WTC11 (cell line): Measurements from ENCODE around the gene FNBP1L. TPM values are rescaled to one million over a fixed set of nuclear protein-coding genes. Genes with fewer than 3 reads are reported as not detected.

Source experiments
- ATAC-seq: fragments of 200-7000 bp; cut with Tn5 transposase; 2 replicates; pipeline ENCODE4 v1.10.0; 2021; ENCODE audit warnings: mild to moderate bottlenecking, moderate library complexity
- CTCF ChIA-PET: fragments of 300-600 bp; sonication (Branson Sonifier 250); formaldehyde crosslinking; loops from one replicate; lab custom pipeline; 2021; ENCODE audit warnings: antibody characterized with exemption; lab: Charles Lee
- POLR2A ChIA-PET: fragments of 350-600 bp; sonication (Branson Sonifier 250); formaldehyde crosslinking; loops from one replicate; lab custom pipeline; 2021; ENCODE audit warnings: antibody characterized with exemption; lab: Charles Lee
- DNase-seq: peaks from one replicate; pipeline ENCODE4 v3.0.0; 2021; ENCODE audit warnings: low spot score
- H3K27ac Mint-ChIP-seq: 2 replicates; pipeline ENCODE4 v1.8.0; 2021; ENCODE audit warnings: mixed read lengths
- H3K27me3 Mint-ChIP-seq: 2 replicates; pipeline ENCODE4 v1.8.0; 2021; ENCODE audit warnings: low read depth, mild to moderate bottlenecking, moderate library complexity, mixed read lengths
- H3K36me3 Mint-ChIP-seq: 2 replicates; pipeline ENCODE4 v1.8.0; 2021; ENCODE audit warnings: mixed read lengths
- H3K4me1 Mint-ChIP-seq: 2 replicates; pipeline ENCODE4 v1.8.0; 2022; ENCODE audit warnings: mixed read lengths
- H3K4me3 Mint-ChIP-seq: 2 replicates; pipeline ENCODE4 v1.8.0; 2021; ENCODE audit warnings: mild to moderate bottlenecking, moderate library complexity, mixed read lengths
- H3K9me3 Mint-ChIP-seq: 2 replicates; pipeline ENCODE4 v1.8.0; 2021; ENCODE audit warnings: mixed read lengths
- ATF1 ChIP-seq: sonication (generic); formaldehyde crosslinking; IDR thresholded peaks from 2 replicates; pipeline ENCODE4 v1.8.1; 2023; ENCODE audit warnings: mild to moderate bottlenecking, moderate library complexity, missing genetic modification reagents
- EMX1 ChIP-seq: fragments of 250-450 bp; sonication (Bioruptor Pico); IDR thresholded peaks from 2 replicates; pipeline ENCODE4 v1.8.0; 2021; ENCODE audit warnings: mild to moderate bottlenecking
- FOXP1 ChIP-seq: sonication (generic); formaldehyde crosslinking; IDR thresholded peaks from 2 replicates; pipeline ENCODE4 v1.8.0; 2022; ENCODE audit warnings: missing genetic modification reagents, mild to moderate bottlenecking, moderate library complexity, borderline replicate concordance
- GRHL2 ChIP-seq: fragments of 250-450 bp; sonication (Bioruptor Pico); IDR thresholded peaks from 2 replicates; pipeline ENCODE4 v1.8.0; 2022; ENCODE audit warnings: mild to moderate bottlenecking, moderate library complexity; ENCODE audit not compliant: insufficient replicate concordance, severe bottlenecking
- GTF2I ChIP-seq: fragments of 250-450 bp; sonication (Bioruptor Pico); conservative IDR thresholded peaks from 2 replicates; pipeline ENCODE4 v1.4.0; 2021; ENCODE audit warnings: mild to moderate bottlenecking
- IRF2 ChIP-seq: sonication (generic); formaldehyde crosslinking; IDR thresholded peaks from 2 replicates; pipeline ENCODE4 v1.8.0; 2022; ENCODE audit warnings: low read depth, missing genetic modification reagents, borderline replicate concordance
- NFATC4 ChIP-seq: fragments of 250-450 bp; sonication (Bioruptor Pico); IDR thresholded peaks from 2 replicates; pipeline ENCODE4 v1.9.0; 2021; ENCODE audit warnings: mild to moderate bottlenecking
- RORB ChIP-seq: fragments of 250-450 bp; sonication (Bioruptor Pico); IDR thresholded peaks from 2 replicates; pipeline ENCODE4 v1.9.0; 2021; ENCODE audit warnings: mild to moderate bottlenecking
- SMAD3 ChIP-seq: sonication (generic); formaldehyde crosslinking; IDR thresholded peaks from 2 replicates; pipeline ENCODE4 v1.8.0; 2022; ENCODE audit warnings: missing genetic modification reagents, mild to moderate bottlenecking, borderline replicate concordance
- ZMAT4 ChIP-seq: fragments of 250-450 bp; sonication (Bioruptor Pico); IDR thresholded peaks from 2 replicates; pipeline ENCODE4 v1.9.0; 2021; ENCODE audit warnings: mild to moderate bottlenecking
- ZNF232 ChIP-seq: sonication (generic); formaldehyde crosslinking; IDR thresholded peaks from 2 replicates; pipeline ENCODE4 v1.8.0; 2022; ENCODE audit warnings: mild to moderate bottlenecking, missing genetic modification reagents
- ZNF317 ChIP-seq: sonication (generic); formaldehyde crosslinking; IDR thresholded peaks from 2 replicates; pipeline ENCODE4 v1.8.1; 2023; ENCODE audit warnings: low read depth, mild to moderate bottlenecking, moderate library complexity, missing genetic modification reagents, borderline replicate concordance
- ZNF396 ChIP-seq: fragments of 250-450 bp; sonication (Bioruptor Pico); IDR thresholded peaks from 2 replicates; pipeline ENCODE4 v1.8.0; 2021; ENCODE audit warnings: mild to moderate bottlenecking, moderate library complexity, borderline replicate concordance
- ZNF416 ChIP-seq: fragments of 250-450 bp; sonication (Bioruptor Pico); IDR thresholded peaks from 2 replicates; pipeline ENCODE4 v1.9.0; 2021; ENCODE audit warnings: mild to moderate bottlenecking, inconsistent platforms
- ZNF671 ChIP-seq: fragments of 250-450 bp; sonication (Bioruptor Pico); IDR thresholded peaks from 2 replicates; pipeline ENCODE4 v1.8.0; 2021; ENCODE audit warnings: mild to moderate bottlenecking
- total RNA-seq: library from RNA; stranded (reverse); gene quantifications from 3 replicates; pipeline ENCODE4 v1.2.3, GENCODE V29; 2021
- TF ChIP-seq, protein P1 (sequence below): sonication (generic); formaldehyde crosslinking; IDR thresholded peaks from 2 replicates; pipeline ENCODE4 v1.8.1; 2023; ENCODE audit warnings: mild to moderate bottlenecking, missing genetic modification reagents
- TF ChIP-seq, protein P2 (sequence below): fragments of 250-450 bp; sonication (Bioruptor Pico); IDR thresholded peaks from 2 replicates; pipeline ENCODE4 v1.9.0; 2021; ENCODE audit warnings: mild to moderate bottlenecking
- TF ChIP-seq, protein P3 (sequence below): sonication (generic); formaldehyde crosslinking; IDR thresholded peaks from 2 replicates; pipeline ENCODE4 v1.8.0; 2022; ENCODE audit warnings: mild to moderate bottlenecking, missing genetic modification reagents
- TF ChIP-seq, protein P4 (sequence below): sonication (generic); formaldehyde crosslinking; conservative IDR thresholded peaks from 2 replicates; pipeline ENCODE4 v1.8.1; 2023; ENCODE audit warnings: mild to moderate bottlenecking, low read depth, missing genetic modification reagents, moderate library complexity
- TF ChIP-seq, protein P5 (sequence below): sonication (generic); formaldehyde crosslinking; IDR thresholded peaks from 2 replicates; pipeline ENCODE4 v1.8.1; 2023; ENCODE audit warnings: mild to moderate bottlenecking, missing genetic modification reagents, moderate library complexity

The FNBP1L gene
- total RNA-seq, 1 experiment from 2014 or later = 79.1 TPM

DNA sequence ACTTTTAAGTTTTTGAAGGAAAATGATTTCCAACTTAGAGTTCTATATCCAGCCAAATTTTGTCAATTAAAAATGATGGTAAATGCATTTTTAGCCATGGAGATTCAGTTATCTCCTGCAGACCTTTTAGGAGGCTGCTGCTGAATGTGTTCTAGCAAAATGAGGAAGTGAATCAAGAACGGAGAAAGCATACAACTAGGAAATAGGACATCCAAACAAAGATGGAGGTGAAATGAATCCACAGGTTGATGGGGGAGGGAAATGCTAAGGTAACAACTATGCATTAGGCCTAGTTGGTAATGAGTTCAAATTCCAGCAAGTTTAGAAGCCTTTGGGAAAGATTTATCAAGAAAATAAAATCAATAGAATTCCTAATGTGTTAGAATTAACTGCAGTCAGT lies 80.5 kb downstream of the FNBP1L start:
- ChIA-PET CTCF (no interaction called here), POLR2A (no interaction called here)
- Mint-ChIP-seq H3K9me3 (no peaks in the 10 kb centered on the region), H3K27me3 (no peaks in the 10 kb centered on the region), H3K4me1 (no peaks in the 10 kb centered on the region), H3K36me3 (peaks cover 21% of the 10 kb centered on the region), H3K4me3 (no peak overlapping the region), H3K27ac (peak overlapping the region; percentile 59)
- TF ChIP-seq GTF2I (CRISPR knock-in tag) = no peak
- TF ChIP-seq, protein P1, sequence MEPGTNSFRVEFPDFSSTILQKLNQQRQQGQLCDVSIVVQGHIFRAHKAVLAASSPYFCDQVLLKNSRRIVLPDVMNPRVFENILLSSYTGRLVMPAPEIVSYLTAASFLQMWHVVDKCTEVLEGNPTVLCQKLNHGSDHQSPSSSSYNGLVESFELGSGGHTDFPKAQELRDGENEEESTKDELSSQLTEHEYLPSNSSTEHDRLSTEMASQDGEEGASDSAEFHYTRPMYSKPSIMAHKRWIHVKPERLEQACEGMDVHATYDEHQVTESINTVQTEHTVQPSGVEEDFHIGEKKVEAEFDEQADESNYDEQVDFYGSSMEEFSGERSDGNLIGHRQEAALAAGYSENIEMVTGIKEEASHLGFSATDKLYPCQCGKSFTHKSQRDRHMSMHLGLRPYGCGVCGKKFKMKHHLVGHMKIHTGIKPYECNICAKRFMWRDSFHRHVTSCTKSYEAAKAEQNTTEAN (CRISPR knock-in tag) = no peak
- TF ChIP-seq ZMAT4 (CRISPR knock-in tag) = no peak
- no peak for TF ChIP-seq NFATC4 (CRISPR knock-in tag)
- TF ChIP-seq FOXP1 = no peak
- TF ChIP-seq, protein P2, sequence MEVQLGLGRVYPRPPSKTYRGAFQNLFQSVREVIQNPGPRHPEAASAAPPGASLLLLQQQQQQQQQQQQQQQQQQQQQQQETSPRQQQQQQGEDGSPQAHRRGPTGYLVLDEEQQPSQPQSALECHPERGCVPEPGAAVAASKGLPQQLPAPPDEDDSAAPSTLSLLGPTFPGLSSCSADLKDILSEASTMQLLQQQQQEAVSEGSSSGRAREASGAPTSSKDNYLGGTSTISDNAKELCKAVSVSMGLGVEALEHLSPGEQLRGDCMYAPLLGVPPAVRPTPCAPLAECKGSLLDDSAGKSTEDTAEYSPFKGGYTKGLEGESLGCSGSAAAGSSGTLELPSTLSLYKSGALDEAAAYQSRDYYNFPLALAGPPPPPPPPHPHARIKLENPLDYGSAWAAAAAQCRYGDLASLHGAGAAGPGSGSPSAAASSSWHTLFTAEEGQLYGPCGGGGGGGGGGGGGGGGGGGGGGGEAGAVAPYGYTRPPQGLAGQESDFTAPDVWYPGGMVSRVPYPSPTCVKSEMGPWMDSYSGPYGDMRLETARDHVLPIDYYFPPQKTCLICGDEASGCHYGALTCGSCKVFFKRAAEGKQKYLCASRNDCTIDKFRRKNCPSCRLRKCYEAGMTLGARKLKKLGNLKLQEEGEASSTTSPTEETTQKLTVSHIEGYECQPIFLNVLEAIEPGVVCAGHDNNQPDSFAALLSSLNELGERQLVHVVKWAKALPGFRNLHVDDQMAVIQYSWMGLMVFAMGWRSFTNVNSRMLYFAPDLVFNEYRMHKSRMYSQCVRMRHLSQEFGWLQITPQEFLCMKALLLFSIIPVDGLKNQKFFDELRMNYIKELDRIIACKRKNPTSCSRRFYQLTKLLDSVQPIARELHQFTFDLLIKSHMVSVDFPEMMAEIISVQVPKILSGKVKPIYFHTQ (CRISPR knock-in tag) = no peak
- TF ChIP-seq RORB (CRISPR knock-in tag) = no peak
- TF ChIP-seq, protein P3, sequence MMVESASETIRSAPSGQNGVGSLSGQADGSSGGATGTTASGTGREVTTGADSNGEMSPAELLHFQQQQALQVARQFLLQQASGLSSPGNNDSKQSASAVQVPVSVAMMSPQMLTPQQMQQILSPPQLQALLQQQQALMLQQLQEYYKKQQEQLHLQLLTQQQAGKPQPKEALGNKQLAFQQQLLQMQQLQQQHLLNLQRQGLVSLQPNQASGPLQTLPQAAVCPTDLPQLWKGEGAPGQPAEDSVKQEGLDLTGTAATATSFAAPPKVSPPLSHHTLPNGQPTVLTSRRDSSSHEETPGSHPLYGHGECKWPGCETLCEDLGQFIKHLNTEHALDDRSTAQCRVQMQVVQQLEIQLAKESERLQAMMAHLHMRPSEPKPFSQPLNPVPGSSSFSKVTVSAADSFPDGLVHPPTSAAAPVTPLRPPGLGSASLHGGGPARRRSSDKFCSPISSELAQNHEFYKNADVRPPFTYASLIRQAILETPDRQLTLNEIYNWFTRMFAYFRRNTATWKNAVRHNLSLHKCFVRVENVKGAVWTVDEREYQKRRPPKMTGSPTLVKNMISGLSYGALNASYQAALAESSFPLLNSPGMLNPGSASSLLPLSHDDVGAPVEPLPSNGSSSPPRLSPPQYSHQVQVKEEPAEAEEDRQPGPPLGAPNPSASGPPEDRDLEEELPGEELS = no peak
- no peak for TF ChIP-seq EMX1 (CRISPR knock-in tag)
- TF ChIP-seq ZNF671 = no peak
- TF ChIP-seq ATF1 = no peak
- TF ChIP-seq ZNF396 (CRISPR knock-in tag) = no peak
- TF ChIP-seq GRHL2 (CRISPR knock-in tag) = no peak
- TF ChIP-seq ZNF416 (CRISPR knock-in tag) = no peak
- TF ChIP-seq IRF2 (CRISPR knock-in tag) = no peak
- TF ChIP-seq ZNF232 (CRISPR knock-in tag) = no peak
- no peak for TF ChIP-seq SMAD3 (CRISPR knock-in tag)
- TF ChIP-seq, protein P4, sequence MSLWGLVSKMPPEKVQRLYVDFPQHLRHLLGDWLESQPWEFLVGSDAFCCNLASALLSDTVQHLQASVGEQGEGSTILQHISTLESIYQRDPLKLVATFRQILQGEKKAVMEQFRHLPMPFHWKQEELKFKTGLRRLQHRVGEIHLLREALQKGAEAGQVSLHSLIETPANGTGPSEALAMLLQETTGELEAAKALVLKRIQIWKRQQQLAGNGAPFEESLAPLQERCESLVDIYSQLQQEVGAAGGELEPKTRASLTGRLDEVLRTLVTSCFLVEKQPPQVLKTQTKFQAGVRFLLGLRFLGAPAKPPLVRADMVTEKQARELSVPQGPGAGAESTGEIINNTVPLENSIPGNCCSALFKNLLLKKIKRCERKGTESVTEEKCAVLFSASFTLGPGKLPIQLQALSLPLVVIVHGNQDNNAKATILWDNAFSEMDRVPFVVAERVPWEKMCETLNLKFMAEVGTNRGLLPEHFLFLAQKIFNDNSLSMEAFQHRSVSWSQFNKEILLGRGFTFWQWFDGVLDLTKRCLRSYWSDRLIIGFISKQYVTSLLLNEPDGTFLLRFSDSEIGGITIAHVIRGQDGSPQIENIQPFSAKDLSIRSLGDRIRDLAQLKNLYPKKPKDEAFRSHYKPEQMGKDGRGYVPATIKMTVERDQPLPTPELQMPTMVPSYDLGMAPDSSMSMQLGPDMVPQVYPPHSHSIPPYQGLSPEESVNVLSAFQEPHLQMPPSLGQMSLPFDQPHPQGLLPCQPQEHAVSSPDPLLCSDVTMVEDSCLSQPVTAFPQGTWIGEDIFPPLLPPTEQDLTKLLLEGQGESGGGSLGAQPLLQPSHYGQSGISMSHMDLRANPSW (CRISPR knock-in tag) = no peak
- TF ChIP-seq ZNF317 (CRISPR knock-in tag) = no peak
- TF ChIP-seq, protein P5, sequence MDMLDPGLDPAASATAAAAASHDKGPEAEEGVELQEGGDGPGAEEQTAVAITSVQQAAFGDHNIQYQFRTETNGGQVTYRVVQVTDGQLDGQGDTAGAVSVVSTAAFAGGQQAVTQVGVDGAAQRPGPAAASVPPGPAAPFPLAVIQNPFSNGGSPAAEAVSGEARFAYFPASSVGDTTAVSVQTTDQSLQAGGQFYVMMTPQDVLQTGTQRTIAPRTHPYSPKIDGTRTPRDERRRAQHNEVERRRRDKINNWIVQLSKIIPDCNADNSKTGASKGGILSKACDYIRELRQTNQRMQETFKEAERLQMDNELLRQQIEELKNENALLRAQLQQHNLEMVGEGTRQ (CRISPR knock-in tag) = no peak
- ATAC-seq (no peak), DNase-seq (no peak)
